Retina (tissue), 1 donor: ENCODE results near the gene DYSF.

Source experiments
- DNase-seq: peaks from one replicate; pipeline ENCODE4 v3.0.0-alpha.2; 2016

DYSF gene

DNA sequence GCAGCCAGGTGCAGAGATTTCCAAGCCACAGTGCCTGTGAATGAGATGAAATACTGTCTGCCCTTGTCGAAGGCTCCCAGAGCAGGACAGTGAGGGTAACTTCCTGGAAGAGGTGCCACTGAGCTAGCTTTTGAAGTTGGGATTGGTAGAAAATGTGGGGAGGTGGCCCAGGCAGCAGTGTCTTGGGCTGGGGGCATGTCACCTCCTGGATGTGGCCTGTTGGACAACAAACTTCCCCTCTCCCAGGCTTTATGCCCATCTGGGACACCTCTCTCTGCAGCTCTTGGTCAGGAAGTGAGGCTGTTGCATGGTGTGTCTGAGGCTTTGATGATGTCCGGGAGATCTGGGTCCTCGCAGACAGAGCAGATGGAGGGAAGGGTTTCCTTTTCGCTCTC, 151.4 kb downstream of the DYSF start:
- no peak for DNase-seq

GRCh38 chr2:71605173-71605641, 151.8 kb downstream of the DYSF start:
- DNase-seq, result no peak

GRCh38 chr2:71605781-71606241, 152.4 kb downstream of the DYSF start:
- DNase-seq, result peak; percentile 9

DNA sequence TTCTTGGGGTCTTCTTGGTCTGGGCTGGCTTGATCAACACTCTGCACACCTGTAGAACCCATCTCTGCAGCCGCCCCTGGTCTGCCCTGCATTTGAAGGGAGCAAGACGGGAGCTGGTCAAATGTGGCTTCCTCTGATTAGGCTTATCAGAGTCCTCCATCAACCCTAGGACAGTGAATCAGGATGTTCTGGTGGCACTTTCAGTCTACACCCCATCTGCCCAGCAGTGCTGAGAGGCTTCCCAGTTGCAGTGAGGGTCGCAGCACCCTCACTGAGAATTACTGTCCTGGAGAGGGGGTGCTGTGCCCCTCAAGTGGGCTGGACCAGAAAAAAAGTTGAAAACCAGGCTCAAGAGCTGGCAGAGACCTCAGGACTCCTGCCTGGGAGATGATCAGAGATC, 152.9 kb downstream of the DYSF start:
- no peak for DNase-seq

DNA sequence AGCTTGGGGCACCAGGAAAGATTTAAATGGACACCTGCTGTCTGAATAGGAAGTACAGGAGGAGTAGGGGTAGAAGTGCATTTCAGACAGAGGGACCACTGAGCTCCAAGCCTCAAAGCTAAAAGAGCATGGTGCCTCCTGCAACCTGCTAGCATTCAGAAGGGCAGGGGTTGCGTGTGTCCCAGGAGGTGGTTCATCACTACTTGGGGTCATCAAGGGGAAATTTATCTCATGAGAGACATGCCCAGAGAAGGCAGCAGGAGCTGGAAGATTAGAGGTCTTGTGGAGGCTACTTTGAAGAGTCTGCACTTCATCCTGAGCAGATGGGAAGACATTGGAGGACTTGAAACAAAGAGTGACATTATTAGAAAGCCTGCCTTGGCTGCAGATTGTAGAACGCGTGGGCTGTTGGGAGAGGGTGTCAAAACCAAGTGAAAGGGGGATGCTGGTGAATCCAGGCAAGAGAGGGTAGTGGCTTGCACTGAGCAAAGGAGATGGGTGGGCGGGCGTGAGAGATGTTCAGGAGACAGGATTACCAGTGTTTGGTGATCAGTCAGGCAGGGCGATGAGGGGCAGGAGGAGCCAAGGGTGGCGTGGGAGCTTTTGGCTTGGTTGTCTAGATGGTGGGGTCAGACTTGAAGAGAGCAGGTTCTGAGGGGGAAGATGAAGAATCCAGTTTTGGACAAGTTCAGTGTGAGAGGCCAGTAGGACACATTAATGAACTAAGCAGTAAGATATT, 154.0 kb downstream of the DYSF start:
- DNase-seq, result peak; percentile 1

- no peak for DNase-seq
Observed at GRCh38 chr2:71608034-71608433, 154.7 kb downstream of the DYSF start.

DNA sequence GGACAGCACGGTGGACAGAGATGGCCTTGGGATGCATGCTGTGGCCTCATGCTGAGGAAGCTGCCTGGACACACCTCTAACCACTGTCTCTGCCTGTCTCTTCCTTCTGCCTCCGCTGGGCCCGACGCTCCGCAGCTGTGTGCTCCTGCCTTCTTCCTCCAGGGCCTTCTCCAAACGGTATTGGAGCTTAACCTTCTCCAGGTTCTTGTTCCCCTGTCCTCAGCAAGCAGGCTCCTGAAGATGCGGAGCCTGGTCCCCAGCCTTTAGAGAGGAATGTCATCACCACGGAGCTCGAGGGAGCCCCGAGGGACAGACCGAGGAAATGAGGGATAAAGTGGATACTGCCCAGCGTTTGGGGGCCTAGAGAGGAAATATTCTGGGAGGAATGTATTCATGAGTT, 155.1 kb downstream of the DYSF start:
- DNase-seq, result no peak

DNA sequence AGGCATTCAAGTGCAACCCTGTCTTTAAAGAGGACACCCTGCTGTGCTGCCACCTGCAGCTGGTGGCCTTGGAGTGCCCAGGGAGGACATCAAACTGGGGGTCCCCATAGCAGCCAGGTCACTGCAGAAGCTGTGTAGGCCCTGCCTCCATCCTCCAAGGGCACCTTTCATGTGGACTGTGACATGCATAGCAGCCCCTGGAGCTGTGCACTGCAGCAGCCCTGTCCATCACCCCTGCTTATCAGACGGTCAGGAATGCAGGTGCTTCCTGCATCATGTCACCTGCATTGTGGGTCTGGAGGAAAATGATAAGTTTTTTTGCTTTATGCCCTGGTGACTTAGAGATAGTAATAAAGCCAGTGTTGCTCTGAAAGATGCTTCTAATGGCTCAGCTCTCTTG, 155.7 kb downstream of the DYSF start:
- no peak for DNase-seq

DNA sequence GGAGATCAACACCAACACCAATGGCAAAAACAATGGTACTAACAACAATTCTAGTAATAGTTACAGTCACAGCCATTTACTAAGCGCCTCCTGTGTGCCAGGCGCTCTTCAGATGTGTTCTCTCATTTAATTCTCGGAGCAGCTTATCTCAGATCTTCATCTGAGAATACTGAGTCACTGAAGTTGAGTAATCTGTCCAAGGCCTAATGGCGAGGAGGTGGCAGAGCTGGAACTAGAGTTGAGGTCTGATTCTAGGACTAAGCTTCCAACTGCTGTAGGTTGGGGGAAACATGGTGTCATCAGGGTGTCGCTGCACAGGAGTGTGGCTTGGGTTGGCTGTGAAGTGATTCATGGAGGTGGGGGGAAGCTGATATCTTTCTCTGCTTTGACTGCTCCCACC, 156.1 kb downstream of the DYSF start:
- DNase-seq, result no peak

GRCh38 chr2:71609958-71610357, 156.6 kb downstream of the DYSF start:
- no peak for DNase-seq

DNA sequence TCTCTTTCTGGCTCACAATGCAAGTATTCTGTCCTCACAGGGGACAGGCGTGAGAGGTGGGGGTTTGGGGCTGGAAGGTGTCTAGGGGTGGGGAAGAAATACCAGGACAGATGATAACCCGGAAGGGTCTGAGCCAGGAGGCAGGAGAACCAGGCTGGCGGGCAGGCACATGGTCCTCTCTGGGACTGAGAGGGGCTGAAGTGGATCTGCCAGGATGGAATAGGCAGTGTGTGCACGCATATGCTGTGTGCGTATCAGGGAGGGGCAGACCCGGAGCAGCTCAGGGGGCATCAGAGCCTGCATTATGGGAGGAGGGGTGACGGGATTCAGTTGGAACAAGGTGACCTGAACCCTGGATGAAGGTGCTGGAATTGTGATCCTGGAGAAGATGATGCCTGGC, 157.3 kb downstream of the DYSF start:
- DNase-seq, result no peak

- no peak for DNase-seq
Observed at GRCh38 chr2:71611247-71611646, 157.9 kb downstream of the DYSF start.

DNA sequence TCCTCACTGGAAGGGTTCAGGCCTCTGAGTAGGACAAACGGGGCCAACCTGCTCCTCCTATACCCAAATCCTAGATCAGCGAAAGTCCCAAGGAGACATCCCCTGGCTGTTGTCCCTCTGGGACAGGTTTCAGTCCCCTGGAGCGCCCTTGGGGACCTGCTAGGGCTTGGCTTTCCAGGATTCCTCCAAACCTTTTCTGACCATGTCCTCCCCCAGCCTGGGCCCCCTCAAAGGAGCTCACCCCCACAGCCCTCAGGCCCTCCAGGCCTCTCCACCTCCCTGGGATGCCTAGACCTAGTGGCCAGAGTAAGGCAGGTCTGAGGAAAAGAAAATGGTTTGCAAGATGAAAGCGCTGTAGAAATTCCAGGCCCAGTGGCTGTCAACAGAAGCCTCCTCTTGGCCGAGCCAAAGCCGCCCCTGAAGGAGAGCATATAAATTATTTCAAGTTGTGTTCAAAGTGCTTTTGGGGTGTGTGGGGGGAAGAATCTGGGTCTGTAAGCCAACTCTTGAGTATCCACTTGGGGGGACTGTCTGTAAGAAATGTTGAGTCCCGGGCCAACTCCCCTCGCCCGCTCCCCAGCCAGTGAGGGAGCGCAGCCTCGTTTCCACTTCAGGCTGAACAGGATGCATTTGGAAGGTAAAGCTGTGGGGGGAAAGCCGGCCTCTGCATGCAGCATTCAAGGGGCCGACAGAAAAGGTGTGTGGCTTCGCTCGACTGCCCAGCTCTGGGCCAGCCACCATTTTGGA, 158.6 kb downstream of the DYSF start:
- no peak for DNase-seq

DNA sequence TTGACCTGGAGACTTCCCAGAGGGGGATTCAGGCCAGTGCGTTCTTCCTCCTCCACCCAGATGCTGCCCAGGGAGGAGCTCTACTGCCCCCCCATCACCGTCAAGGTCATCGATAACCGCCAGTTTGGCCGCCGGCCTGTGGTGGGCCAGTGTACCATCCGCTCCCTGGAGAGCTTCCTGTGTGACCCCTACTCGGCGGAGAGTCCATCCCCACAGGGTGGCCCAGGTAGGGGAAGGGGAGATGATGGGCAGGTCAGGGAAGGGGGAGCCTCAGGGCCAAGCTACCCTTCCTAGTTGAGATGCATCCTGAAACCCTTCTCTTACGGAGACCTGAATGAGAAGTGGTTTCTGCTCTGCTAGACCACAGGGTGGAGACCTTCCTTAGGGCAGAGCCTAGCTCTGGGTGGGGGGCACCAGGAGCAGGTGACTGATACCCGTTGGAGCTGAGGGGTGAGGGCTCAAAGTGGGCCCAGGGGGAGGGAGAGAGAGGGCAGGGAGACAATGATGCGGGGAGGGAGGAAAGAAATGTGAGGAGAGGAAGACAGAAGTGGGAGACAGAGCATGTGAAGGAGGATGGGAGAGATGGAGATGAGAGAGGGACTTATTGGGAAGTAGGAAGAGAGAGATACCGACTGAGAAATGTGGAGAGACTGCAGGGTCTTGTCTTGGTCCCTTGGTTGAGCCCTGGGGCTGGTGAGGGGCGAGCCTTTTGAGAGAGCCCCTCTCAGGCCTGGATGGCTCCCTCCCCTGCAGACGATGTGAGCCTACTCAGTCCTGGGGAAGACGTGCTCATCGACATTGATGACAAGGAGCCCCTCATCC, 159.4 kb downstream of the DYSF start:
- no peak for DNase-seq

- DNase-seq, result no peak
Observed at GRCh38 chr2:71613403-71613952, 160.1 kb downstream of the DYSF start.

- DNase-seq, result no peak
Observed at GRCh38 chr2:71613953-71614925, 160.9 kb downstream of the DYSF start.

GRCh38 chr2:71614976-71615766, 161.8 kb downstream of the DYSF start:
- DNase-seq, result no peak

- DNase-seq, result no peak
Observed at GRCh38 chr2:71615767-71616730, 162.7 kb downstream of the DYSF start.

DNA sequence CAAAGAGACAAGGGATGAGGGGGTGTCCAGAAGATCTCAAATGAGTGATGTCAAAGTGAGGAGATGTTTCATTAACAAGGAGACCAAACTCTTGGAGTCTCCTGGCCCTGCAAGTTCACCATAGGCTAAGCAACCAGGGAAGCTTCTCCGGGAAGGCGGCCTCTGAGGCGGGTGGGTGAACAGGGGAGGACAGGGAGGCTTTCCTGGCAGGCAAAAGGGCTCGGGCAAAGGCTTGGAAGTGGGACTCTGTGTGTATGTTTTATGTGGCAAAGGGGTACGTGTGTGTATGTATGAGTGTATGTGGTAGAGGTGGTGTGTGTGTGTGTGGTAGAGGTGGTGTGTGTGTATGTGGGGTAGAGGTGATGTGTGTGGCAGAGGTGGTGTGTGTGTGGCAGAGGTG, 163.9 kb downstream of the DYSF start:
- no peak for DNase-seq
